LNCAP (cell line): ENCODE results near the gene MORF4L2.

Experiments used
- TF ChIP-seq, protein P1 (sequence below): fragments of 450-650 bp; IDR thresholded peaks from 2 replicates; pipeline ENCODE4 v1.5.1; 2017; ENCODE audit warnings: mild to moderate bottlenecking

The MORF4L2 gene

DNA sequence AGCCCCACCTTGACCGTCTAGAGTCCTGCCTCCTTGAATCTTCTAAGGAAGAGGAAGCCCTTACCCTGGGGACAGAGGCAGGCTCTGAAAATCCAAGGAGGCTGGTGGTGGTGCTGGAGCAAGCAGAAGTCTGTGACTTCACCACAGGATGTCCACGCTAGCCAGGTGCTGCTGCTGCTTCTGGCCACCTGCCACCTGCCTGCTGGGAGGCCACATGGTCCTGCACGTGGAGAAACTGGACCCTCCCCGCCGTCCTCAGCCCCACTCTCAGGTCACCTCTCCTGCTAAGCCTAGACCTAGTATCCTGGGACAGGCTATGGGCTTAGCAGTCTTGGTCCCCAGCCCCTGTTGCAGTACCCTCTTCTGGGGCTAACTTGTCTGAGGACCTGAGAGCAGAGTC is 40.0 kb upstream of the MORF4L2 start:
- TF ChIP-seq, protein P1, sequence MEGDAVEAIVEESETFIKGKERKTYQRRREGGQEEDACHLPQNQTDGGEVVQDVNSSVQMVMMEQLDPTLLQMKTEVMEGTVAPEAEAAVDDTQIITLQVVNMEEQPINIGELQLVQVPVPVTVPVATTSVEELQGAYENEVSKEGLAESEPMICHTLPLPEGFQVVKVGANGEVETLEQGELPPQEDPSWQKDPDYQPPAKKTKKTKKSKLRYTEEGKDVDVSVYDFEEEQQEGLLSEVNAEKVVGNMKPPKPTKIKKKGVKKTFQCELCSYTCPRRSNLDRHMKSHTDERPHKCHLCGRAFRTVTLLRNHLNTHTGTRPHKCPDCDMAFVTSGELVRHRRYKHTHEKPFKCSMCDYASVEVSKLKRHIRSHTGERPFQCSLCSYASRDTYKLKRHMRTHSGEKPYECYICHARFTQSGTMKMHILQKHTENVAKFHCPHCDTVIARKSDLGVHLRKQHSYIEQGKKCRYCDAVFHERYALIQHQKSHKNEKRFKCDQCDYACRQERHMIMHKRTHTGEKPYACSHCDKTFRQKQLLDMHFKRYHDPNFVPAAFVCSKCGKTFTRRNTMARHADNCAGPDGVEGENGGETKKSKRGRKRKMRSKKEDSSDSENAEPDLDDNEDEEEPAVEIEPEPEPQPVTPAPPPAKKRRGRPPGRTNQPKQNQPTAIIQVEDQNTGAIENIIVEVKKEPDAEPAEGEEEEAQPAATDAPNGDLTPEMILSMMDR: no peak

DNA sequence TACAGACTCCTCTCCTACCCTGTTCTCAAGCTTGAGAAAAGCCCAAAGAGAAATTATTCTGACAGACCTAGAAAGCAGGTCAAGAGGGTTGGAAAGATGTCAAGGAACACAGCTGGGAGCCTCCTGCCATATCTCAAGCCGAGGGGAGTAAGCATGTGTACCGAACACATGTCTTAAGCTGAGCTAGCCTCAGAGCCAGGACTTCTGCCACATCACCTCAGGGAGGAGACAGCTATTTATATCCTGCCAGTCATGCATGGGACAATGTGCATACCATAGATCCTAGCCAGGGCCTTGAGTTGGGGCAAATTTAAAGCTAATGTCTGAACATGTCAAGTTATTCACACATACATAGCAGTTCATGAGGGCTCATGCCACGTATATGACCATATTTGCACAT is 36.0 kb upstream of the MORF4L2 start:
- TF ChIP-seq, protein P1: no peak

DNA sequence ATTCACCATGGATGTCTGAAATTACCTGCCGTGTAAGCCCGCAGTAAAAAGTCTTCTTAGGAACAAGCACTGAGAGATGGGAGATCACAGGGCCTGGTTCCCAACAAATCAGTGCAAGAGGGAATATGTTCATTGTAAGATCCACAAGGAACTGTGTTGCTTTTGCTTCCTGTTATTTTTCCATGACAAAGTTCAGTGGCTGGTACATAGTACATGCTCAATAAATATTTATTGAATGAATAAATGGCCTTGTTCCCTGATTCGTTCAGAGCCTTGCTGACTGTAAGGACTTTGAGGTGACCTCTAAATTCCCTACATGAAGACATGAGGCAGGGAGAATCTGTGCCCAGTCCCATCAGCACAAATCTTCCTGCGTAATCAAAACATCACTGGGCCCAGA is 31.6 kb upstream of the MORF4L2 start:
- TF ChIP-seq, protein P1: no peak

DNA sequence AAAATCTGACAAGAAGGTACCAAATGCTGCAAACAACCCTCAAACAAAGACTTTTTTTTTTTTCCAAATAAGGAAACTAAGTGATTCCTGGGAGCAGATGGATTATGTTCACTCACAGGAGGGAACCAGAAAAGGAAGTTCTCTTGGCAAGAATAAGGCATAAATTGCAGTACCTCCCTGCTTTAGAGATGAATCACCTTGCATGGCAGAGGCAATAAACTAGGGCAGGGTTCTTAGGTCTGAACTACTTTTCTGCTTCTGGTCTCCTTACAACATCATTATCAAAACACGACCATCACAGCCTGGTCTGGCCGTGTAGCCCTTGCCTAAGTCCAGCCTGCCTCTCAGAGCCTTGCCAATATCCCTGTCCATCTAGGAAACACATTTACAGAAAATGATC is 30.5 kb upstream of the MORF4L2 start:
- TF ChIP-seq, protein P1: no peak

DNA sequence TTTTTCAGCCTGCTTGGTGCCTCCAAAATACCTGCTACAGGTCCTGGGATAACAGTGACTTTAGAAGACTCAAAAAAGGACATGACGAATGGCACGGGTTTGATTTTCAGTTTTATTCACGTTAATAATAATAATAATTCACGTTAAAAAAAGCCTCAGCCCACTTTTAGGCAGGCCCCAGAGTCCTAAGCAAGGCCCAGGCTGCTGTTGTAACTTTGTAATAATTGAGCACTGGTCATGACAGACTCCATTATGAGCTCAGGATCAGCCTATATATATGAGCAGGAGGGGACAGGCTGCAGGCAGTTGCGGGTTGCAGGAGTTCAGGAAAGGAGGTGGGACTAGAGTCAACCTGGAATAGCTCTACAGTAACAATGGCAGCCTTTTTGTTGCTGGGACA is 24.1 kb upstream of the MORF4L2 start, which contains the start of gene TMEM31:
TSS of gene TMEM31 (plus strand) at position 301 of the 400 bp plus-strand sequence. CDS start 1,350 bp downstream, outside the sequence.
- TF ChIP-seq, protein P1: no peak

DNA sequence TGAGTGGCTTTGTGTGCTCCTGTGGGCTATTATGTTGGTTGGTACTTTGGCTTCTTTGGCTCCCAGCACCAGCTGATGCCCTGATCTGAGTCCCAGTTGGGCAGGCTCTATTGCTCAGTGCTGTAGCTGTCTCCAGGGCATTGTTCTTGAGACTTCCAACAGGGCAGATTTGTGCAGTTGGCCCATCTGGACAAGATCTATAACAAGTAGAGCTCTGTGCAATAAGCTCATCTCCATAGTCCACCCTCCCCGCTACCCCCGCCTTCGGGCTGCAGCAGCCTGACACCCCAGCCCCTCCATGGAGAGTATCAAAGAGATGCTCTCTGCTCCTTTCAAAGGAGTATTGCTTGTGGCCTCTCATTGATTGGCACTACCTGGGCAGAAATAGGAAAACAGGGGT is 18.4 kb upstream of the MORF4L2 start:
- TF ChIP-seq, protein P1: no peak

DNA sequence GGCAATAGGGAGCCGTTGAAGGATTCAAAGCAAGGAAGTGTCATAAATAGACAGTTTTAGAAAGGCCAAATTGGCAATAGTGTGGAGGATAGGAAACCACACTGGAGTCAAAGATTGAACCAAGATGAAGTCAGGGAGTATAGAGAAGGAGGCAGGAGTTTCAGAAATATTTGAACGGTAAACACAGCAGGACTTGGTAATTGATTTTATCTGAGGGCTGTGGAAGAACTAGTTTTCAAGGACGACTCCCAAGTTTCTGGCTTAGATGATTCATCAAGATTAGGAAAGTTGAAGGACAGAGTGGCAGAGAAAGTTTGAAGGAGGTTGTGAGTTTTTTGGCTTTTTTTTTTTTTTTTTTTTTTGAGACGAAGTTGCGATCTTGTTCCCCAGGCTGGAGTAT is 12.7 kb upstream of the MORF4L2 start:
- TF ChIP-seq, protein P1: no peak

DNA sequence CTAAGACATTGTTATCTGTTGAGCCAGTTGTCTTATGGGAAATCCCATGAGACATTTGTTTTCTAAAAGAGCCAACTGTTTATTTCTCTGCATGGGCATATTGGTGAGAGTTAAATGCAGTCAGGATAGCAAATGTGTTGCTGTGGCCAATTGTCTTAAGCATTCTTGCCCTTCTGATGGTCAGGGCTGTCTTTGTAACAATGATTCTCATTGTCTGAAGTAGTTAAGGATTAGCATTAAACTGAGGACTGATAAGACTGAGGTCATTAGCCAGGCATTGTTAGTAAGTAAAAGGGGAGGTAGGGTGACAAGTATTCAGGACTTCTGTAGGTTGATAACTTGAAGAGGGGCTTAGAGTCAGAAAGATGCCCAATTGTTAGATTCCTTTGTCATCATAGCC is 11.2 kb upstream of the MORF4L2 start:
- TF ChIP-seq, protein P1: no peak
